ENCODE measurements around the gene GRIK3.

Gene GRIK3

DNA sequence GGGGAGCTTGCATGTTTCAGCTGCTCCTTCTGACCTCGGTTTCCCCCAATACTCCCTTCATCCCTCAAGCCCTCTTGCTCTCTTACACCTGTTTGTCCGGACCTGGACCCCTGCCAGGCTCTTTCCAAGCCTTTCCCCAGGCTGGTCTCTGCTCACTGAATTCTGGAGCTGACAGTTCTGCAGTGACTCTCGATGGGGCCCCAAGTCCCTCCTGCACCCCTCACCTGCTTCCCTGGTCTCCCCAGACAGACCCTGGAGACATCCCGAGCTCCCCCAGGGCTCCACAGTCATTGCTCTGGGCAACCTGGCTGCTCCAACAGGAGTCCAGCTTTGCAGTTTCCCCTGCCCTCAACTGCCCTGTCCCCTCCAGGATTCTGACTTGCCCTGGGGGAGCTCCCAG lies 198.6 kb downstream of the GRIK3 start:
- TF ChIP-seq FOXM1 (IDR thresholded peaks at IDR 0.05; ENCODE audit: borderline replicate concordance) (no peak), BHLHE40 (IDR thresholded peaks at IDR 0.05; ENCODE audit: borderline replicate concordance) (no peak), CTBP1 (IDR thresholded peaks at IDR 0.05; ENCODE audit: borderline replicate concordance) (no peak), FOXK2 (IDR thresholded peaks at IDR 0.05) (no peak), ZNF384 (IDR thresholded peaks at IDR 0.05) (no peak), NFRKB (IDR thresholded peaks at IDR 0.05) (no peak), LEF1 (IDR thresholded peaks at IDR 0.05; ENCODE audit: borderline replicate concordance) (no peak), SP1 (IDR thresholded peaks at IDR 0.05) (no peak), SUZ12 (IDR thresholded peaks at IDR 0.05) (no peak), L3MBTL2 (conservative IDR thresholded peaks at IDR 0.05) (no peak), TARDBP (IDR thresholded peaks at IDR 0.05) (no peak), ARNT (IDR thresholded peaks at IDR 0.05) (no peak), FOXA1 (IDR thresholded peaks at IDR 0.05) (no peak), HDGF (IDR thresholded peaks at IDR 0.05; ENCODE audit: borderline replicate concordance) (no peak)
- TF ChIP-seq, protein P1, sequence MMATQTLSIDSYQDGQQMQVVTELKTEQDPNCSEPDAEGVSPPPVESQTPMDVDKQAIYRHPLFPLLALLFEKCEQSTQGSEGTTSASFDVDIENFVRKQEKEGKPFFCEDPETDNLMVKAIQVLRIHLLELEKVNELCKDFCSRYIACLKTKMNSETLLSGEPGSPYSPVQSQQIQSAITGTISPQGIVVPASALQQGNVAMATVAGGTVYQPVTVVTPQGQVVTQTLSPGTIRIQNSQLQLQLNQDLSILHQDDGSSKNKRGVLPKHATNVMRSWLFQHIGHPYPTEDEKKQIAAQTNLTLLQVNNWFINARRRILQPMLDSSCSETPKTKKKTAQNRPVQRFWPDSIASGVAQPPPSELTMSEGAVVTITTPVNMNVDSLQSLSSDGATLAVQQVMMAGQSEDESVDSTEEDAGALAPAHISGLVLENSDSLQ (IDR thresholded peaks at IDR 0.05), result no peak
- DNase-seq (ENCODE audit: extremely low spot score), result no peak
- CTCF ChIA-PET, result no interaction called here
- POLR2A ChIA-PET, result no interaction called here

DNA sequence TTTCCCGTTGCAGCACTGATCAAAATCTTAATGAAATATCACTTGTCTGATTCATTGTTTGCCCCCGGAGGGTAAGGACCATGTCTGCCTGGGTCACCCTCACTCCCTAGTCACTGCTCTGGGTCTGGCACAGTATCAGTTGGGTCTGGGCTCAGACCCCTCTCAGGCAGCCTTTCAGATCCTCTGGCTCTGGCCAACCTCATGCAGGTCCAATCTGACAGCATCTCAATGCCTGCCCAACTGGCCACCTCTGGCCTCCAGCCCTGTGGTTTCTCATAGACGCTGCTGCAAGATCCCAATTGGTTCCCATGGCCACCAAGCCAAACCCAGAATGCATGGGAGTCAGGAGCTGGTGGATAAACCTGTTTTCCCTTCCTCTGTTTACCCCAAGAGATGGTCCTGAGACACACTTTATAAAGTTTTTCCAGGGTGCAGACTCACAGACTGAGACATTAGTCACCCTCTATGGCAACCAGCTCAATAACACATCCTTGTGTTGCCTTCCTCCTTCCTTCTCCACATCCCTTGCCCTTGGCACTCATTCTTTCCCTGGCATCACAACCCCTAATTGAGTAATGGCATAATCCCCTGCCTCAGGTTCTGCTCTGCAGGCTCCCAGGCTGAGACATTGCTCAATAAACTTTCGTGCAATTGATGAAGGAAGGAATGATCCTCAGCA lies 199.2 kb downstream of the GRIK3 start:
- CTCF ChIA-PET, result no interaction called here
- TF ChIP-seq HDGF (IDR thresholded peaks at IDR 0.05; ENCODE audit: borderline replicate concordance) (no peak), FOXM1 (IDR thresholded peaks at IDR 0.05; ENCODE audit: borderline replicate concordance) (no peak), ZNF384 (IDR thresholded peaks at IDR 0.05) (no peak), TARDBP (IDR thresholded peaks at IDR 0.05) (no peak), ARNT (IDR thresholded peaks at IDR 0.05) (no peak), BHLHE40 (IDR thresholded peaks at IDR 0.05; ENCODE audit: borderline replicate concordance) (no peak), FOXA1 (IDR thresholded peaks at IDR 0.05) (no peak), L3MBTL2 (conservative IDR thresholded peaks at IDR 0.05) (no peak), FOXK2 (IDR thresholded peaks at IDR 0.05) (no peak)
- POLR2A ChIA-PET, result no interaction called here
- DNase-seq (ENCODE audit: extremely low spot score), result no peak

DNA sequence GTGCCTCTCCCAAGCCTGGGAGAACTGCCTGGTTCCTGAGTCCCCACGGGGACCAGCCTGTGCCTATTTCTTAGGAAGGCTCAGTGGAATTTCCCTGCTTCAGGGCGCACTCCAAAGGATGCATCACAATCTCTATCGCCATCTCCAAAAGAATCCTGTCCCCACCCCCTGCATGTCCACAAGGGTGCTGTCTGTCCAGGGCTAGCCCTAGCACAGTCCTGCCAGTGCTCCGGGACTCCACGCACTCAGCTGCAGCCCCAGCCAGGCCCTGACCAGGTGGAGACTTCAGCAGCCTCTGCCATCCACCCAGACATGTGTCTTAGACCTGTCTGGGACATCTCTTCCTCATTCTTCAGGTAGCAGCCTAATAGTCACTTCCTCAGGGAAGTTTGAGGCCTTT lies 199.7 kb downstream of the GRIK3 start:
- no peak for TF ChIP-seq NFRKB (IDR thresholded peaks at IDR 0.05)
- no peak for TF ChIP-seq FOXK2 (IDR thresholded peaks at IDR 0.05)
- TF ChIP-seq L3MBTL2 (conservative IDR thresholded peaks at IDR 0.05), result no peak
- no peak for TF ChIP-seq SUZ12 (IDR thresholded peaks at IDR 0.05)
- no peak for TF ChIP-seq CTBP1 (IDR thresholded peaks at IDR 0.05; ENCODE audit: borderline replicate concordance)
- TF ChIP-seq ARNT (IDR thresholded peaks at IDR 0.05), result no peak
- no peak for DNase-seq (ENCODE audit: extremely low spot score)
- POLR2A ChIA-PET, result no interaction called here
- CTCF ChIA-PET, result no interaction called here

DNA sequence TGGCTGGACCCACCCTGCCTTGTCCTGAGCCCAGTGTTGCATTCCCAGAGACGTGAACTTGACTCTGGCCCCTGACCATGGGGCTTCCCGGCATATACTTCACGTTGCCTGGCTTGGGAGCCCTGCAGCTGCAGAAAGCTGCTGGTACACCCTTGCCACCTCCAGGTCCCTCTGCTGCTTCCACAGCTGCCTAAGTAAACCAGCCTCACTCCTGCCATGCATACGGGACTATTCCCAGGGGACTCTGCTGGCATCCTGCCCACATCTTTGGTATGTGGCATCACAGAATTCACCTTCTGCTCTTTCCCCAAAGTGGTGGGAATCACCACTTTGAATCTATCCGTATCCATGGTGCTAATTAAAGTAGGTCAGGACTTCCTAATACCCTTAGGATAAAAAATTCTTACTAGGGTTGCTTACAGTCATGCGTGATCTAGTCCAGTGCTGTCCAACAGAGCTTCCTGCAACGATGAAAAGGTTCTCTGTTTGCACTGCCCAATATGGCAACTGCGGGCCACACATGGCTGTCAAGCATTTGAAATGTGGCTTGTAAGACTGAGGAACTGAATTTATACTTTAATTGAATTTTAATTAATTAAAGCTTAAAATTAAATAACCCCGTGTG lies 203.0 kb downstream of the GRIK3 start:
- POLR2A ChIA-PET, result no interaction called here
- CTCF ChIA-PET, result no interaction called here
- no peak for DNase-seq (ENCODE audit: extremely low spot score)
- TF ChIP-seq, protein P1 (IDR thresholded peaks at IDR 0.05), result no peak
- TF ChIP-seq L3MBTL2 (conservative IDR thresholded peaks at IDR 0.05) (no peak), FOXM1 (IDR thresholded peaks at IDR 0.05; ENCODE audit: borderline replicate concordance) (no peak), CTBP1 (IDR thresholded peaks at IDR 0.05; ENCODE audit: borderline replicate concordance) (no peak), TARDBP (IDR thresholded peaks at IDR 0.05) (no peak), ARNT (IDR thresholded peaks at IDR 0.05) (no peak)

DNA sequence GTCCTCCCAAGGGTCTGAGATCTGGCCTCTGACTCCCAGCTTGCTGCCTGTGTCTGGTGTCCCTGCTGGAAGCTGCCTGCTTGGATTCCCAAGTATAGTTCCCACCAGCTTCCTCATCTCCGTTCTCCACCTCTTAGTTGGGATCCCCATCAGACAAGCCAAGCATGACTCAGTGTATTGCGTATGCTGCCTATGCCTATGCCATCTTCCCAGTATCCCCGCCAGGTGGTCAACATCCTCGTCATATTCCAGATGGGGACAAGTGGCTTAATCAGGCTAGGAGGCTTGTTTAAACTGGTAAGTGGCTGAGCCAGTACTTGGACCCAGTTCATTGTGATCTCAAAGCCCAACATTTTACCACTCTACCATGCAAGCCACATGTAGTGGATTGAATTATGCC lies 204.4 kb downstream of the GRIK3 start:
- ChIA-PET CTCF (no interaction called here), POLR2A (no interaction called here)
- no peak for DNase-seq (ENCODE audit: extremely low spot score)
- TF ChIP-seq, protein P1 (IDR thresholded peaks at IDR 0.05), result no peak
- TF ChIP-seq L3MBTL2 (conservative IDR thresholded peaks at IDR 0.05), result no peak
- TF ChIP-seq FOXA1 (IDR thresholded peaks at IDR 0.05), result no peak
- TF ChIP-seq FOXM1 (IDR thresholded peaks at IDR 0.05; ENCODE audit: borderline replicate concordance), result no peak
- TF ChIP-seq SP1 (IDR thresholded peaks at IDR 0.05), result no peak
- no peak for TF ChIP-seq NFRKB (IDR thresholded peaks at IDR 0.05)
- TF ChIP-seq HDGF (IDR thresholded peaks at IDR 0.05; ENCODE audit: borderline replicate concordance), result no peak
- TF ChIP-seq ELF4 (IDR thresholded peaks at IDR 0.05), result no peak
- no peak for TF ChIP-seq TARDBP (IDR thresholded peaks at IDR 0.05)

DNA sequence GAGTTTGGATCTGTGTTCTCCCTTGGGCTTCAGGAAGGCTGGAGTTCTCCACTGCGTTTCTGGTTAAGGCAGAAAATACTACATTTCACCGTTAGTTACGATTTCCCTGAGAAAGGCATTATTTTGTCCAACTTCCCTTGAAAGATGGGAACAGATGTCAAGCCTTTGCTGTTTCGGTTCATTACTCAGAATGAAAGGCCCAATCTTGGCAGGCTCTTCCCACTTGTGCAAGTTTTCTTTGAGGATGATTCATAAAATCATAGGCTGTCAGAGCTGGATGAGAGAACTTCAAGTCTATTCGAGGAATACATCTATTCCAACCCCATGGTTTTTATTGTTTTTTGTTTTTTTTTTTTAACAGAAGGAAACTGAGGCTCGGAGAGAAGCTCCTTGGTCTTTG lies 205.2 kb downstream of the GRIK3 start:
- no peak for TF ChIP-seq ARNT (IDR thresholded peaks at IDR 0.05)
- no peak for TF ChIP-seq L3MBTL2 (conservative IDR thresholded peaks at IDR 0.05)
- TF ChIP-seq LEF1 (IDR thresholded peaks at IDR 0.05; ENCODE audit: borderline replicate concordance), result no peak
- no peak for TF ChIP-seq SP1 (IDR thresholded peaks at IDR 0.05)
- TF ChIP-seq HDGF (IDR thresholded peaks at IDR 0.05; ENCODE audit: borderline replicate concordance), result no peak
- no peak for TF ChIP-seq CTBP1 (IDR thresholded peaks at IDR 0.05; ENCODE audit: borderline replicate concordance)
- TF ChIP-seq ZNF384 (IDR thresholded peaks at IDR 0.05), result no peak
- TF ChIP-seq FOXM1 (IDR thresholded peaks at IDR 0.05; ENCODE audit: borderline replicate concordance), result no peak
- no peak for TF ChIP-seq NFRKB (IDR thresholded peaks at IDR 0.05)
- TF ChIP-seq, protein P1 (IDR thresholded peaks at IDR 0.05), result no peak
- TF ChIP-seq FOXK2 (IDR thresholded peaks at IDR 0.05), result no peak
- no peak for TF ChIP-seq ELF4 (IDR thresholded peaks at IDR 0.05)
- no peak for TF ChIP-seq TARDBP (IDR thresholded peaks at IDR 0.05)
- no peak for TF ChIP-seq BHLHE40 (IDR thresholded peaks at IDR 0.05; ENCODE audit: borderline replicate concordance)
- no peak for TF ChIP-seq FOXA1 (IDR thresholded peaks at IDR 0.05)
- no peak for TF ChIP-seq SUZ12 (IDR thresholded peaks at IDR 0.05)
- CTCF ChIA-PET, result no interaction called here
- POLR2A ChIA-PET, result no interaction called here
- DNase-seq (ENCODE audit: extremely low spot score), result no peak

All from HEK293T (cell line).